GM10266 (cell line): ENCODE data around the gene MCUB.

Source experiments
- DNase-seq: peaks from one replicate; pipeline ENCODE4 v3.0.0; 2012; ENCODE audit errors: extremely low spot score
- TF ChIP-seq, protein P1 (sequence below): IDR thresholded peaks from 2 replicates; pipeline ENCODE4 v1.5.1; 2012; ENCODE audit warnings: mild to moderate bottlenecking, low read depth; ENCODE audit not compliant: control insufficient read depth, insufficient read depth; ENCODE audit errors: missing control alignments

MCUB gene

DNA sequence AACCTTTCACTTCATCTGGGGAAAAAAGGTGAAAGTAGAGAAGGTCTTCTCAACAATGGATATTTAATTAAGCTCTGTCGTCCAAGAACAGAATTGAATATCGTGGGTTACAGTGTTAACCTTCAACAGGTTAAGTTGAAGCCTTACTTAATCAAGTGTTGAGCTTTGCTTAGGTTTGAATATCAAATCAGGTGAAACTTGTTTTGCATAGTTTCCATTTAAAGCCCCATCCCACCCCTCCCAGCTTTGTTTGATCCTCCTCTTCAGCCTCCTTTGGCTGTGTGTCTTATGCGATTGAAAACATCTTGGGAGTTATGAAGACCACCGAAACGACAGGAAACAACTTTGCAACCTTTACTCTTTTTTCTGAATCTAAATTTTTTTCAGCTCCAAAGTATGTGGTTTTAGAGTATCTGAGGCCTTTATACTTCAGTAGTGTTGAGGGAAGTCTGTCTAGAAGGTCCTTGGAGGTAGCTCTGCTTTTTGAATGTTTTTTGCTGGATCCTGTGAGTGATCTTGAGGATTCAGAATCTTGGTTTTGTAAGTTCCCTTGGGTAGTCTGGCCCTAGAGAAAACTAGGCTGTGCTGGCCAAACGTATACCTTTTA, 39.1 kb downstream of the MCUB start:
- TF ChIP-seq, protein P1, sequence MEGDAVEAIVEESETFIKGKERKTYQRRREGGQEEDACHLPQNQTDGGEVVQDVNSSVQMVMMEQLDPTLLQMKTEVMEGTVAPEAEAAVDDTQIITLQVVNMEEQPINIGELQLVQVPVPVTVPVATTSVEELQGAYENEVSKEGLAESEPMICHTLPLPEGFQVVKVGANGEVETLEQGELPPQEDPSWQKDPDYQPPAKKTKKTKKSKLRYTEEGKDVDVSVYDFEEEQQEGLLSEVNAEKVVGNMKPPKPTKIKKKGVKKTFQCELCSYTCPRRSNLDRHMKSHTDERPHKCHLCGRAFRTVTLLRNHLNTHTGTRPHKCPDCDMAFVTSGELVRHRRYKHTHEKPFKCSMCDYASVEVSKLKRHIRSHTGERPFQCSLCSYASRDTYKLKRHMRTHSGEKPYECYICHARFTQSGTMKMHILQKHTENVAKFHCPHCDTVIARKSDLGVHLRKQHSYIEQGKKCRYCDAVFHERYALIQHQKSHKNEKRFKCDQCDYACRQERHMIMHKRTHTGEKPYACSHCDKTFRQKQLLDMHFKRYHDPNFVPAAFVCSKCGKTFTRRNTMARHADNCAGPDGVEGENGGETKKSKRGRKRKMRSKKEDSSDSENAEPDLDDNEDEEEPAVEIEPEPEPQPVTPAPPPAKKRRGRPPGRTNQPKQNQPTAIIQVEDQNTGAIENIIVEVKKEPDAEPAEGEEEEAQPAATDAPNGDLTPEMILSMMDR: no peak
- no peak for DNase-seq

DNA sequence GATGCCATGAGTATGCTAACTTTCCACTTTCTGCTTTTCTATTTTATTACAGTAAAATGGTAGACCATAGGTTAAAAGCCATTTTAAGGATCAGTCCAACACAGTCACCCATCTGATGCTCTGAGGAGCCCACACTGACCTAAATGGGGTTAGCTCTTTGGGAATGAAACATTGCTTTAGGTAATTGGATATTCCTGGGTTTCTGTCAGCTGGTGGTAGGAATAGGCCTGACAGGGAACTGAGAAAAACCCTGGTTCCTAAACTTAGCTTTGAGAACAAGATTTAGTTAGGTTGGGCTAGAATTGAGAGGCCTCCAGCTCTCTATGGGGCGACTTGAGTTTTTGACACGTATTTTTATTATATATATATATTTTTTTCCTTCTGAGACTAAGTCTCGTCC, 40.4 kb downstream of the MCUB start:
- TF ChIP-seq, protein P1: no peak
- DNase-seq: no peak

DNA sequence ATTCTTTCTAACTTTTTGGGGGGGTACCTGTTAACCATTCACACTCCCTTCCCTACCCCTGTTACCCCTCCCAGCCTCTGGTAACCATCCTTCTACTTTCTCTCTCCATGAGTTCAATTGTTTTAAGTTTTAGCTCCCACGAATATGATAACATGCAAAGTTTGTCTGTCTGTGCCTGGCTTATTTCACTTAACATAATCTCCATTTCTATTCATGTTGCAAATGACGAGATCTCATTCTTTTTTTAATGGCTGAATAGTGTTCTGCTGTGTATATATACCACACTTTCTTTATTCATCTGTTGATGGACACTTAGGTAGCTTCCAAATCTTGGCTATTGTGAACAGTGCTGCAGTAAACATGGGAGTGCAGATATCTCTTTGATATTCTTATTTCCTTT, 41.3 kb downstream of the MCUB start:
- no peak for DNase-seq
- TF ChIP-seq, protein P1: no peak

DNA sequence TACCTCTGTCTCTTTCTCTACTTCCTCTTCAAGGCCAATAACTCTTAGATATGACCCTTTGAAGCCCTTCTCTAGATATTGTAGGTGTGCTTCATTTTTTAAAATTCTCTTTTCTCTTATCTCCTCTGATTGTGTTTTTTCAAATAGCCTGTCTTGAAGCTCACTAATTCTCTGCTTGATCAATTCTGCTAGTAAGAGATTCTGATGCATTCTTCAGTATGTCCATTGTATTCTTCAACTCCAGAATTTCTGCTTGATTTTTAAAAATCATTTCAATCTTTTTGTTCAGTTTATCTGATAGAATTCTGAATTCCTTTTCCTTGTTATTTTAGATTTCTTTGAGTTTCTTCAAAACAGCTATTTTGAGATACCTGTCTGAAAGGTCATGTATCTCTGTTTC, 47.9 kb downstream of the MCUB start:
- DNase-seq: no peak
- TF ChIP-seq, protein P1: no peak

DNA sequence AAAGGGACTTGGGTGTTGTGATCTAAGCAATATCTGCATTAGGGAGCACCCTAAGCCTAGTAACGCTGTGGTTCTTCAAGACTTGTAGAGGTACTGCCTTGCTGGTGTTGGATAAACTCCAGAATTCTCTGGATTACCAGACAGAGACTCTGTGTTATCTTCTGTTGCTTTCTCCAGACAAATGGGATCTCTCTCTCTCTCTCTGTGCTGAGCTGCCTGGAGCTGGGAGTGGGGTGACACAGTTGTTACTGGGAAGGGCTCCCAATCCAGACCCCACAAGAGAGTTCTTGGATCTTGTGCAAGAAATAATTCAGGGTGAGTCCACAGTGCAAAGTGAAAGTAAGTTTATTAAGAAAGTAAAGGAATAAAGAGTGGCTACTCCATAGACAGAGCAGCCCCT, 48.8 kb downstream of the MCUB start:
- no peak for DNase-seq
- TF ChIP-seq, protein P1: no peak

DNA sequence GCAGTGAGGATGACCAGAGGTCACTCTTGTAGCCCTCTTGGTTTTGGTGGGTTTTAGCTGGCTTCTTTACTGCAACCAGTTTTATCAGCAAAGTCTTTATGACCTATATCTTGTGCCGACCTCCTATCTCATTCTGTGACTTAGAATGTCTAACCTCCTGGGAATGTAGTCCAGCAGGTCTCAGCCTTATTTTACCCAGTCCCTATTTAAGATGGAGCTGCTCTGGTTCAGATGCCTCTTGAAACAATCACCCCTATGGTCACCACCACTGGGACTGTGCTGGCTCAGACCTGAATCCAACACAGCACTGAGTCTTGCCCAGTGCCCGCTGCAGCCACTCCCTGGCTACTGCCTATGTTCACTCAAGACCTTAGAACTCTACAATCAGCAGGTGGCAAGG, 49.4 kb downstream of the MCUB start:
- no peak for DNase-seq
- TF ChIP-seq, protein P1: no peak

DNA sequence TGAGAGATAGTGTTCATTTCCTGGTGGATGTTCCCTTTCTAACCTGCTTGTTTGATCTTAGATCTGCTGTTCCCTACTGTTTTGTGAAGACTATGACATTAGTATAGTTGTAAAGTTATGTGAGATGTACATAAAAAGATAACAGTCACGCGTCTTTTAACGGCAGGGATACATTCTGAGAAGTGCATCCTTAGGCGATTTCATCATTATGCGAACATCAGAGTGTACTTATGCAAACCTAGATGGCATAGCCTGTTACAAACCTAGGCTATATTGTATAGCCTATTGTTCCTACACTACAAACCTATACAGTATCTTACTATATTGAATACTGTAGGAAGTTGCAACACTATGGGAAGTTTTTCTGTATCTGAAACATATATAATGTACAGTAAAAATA, 50.4 kb downstream of the MCUB start:
- no peak for DNase-seq
- TF ChIP-seq, protein P1: no peak
